DND-41 (cell line): ENCODE data around the gene KRTAP5-6.
A peak's percentile ranks its signal among the peaks of the same experiment; 100 is the strongest.

Source experiments
- ATAC-seq: fragments of 200-7000 bp; cut with Tn5 transposase; 3 replicates; pipeline ENCODE4 v1.9.1; 2021; ENCODE audit warnings: low read depth; ENCODE audit not compliant: insufficient read depth
- DNase-seq: peaks from one replicate; pipeline ENCODE4 v3.0.0-alpha.2; 2020
- H2AFZ ChIP-seq: 2 replicates; pipeline ENCODE4 v1.6.0; 2012; ENCODE audit warnings: low read depth, low read length
- H3K27ac ChIP-seq: 2 replicates; pipeline ENCODE4 v1.5.1; 2012; ENCODE audit warnings: low read length, inconsistent platforms
- H3K27me3 ChIP-seq: fragments of 200-600 bp; sonication (generic); 2 replicates; pipeline ENCODE4 v1.6.0; 2012; ENCODE audit warnings: low read length, mild to moderate bottlenecking, inconsistent platforms; ENCODE audit not compliant: insufficient read depth, poor library complexity
- H3K36me3 ChIP-seq: 2 replicates; pipeline ENCODE4 v1.5.1; 2012; ENCODE audit warnings: low read length, inconsistent platforms; ENCODE audit not compliant: insufficient read depth
- H3K4me1 ChIP-seq: 2 replicates; pipeline ENCODE4 v1.5.1; 2012; ENCODE audit warnings: mild to moderate bottlenecking, low read length; ENCODE audit not compliant: insufficient read depth
- H3K4me2 ChIP-seq: 2 replicates; pipeline ENCODE4 v1.6.0; 2012; ENCODE audit warnings: mild to moderate bottlenecking, moderate library complexity, low read length, inconsistent platforms; ENCODE audit not compliant: insufficient read depth
- H3K4me3 ChIP-seq, 2 experiments: fragments of 200-600 bp in 1 of 2; shearing (Covaris generic) in 1 of 2; 2 replicates each; pipeline ENCODE4 v1.5.1; 2012 to 2016; ENCODE audit warnings: inconsistent platforms in 2 of 2, low read length in 2 of 2, mild to moderate bottlenecking in 2 of 2, low read depth in 1 of 2, moderate library complexity in 1 of 2
- H3K79me2 ChIP-seq: 2 replicates; pipeline ENCODE4 v1.6.0; 2012; ENCODE audit warnings: low read length, inconsistent platforms; ENCODE audit not compliant: insufficient read depth
- H3K9ac ChIP-seq: 2 replicates; pipeline ENCODE4 v1.6.0; 2012; ENCODE audit warnings: low read depth, mild to moderate bottlenecking, inconsistent platforms, low read length, moderate library complexity
- H3K9me3 ChIP-seq: 2 replicates; pipeline ENCODE4 v1.5.1; 2012; ENCODE audit warnings: low read length, moderate library complexity, mild to moderate bottlenecking, inconsistent platforms; ENCODE audit not compliant: insufficient read depth, severe bottlenecking
- H4K20me1 ChIP-seq: 2 replicates; pipeline ENCODE4 v1.6.0; 2012; ENCODE audit warnings: low read length; ENCODE audit not compliant: insufficient read depth
- CTCF ChIP-seq: IDR thresholded peaks from 2 replicates; pipeline ENCODE4 v1.5.1; 2012; ENCODE audit warnings: borderline replicate concordance, low read length, moderate library complexity, mild to moderate bottlenecking; ENCODE audit not compliant: poor library complexity, severe bottlenecking; ENCODE audit errors: extremely low read depth
- EZH2 ChIP-seq: IDR thresholded peaks from 3 replicates; pipeline ENCODE4 v1.6.1; 2012; ENCODE audit warnings: borderline replicate concordance, low read depth, mild to moderate bottlenecking, moderate library complexity, low read length, inconsistent platforms; ENCODE audit not compliant: severe bottlenecking

Gene KRTAP5-6

GRCh38 chr11:1701091-1701807, 4.3 kb downstream of the KRTAP5-6 start:
- Histone ChIP-seq H2AFZ (no peak overlapping the region), H3K27ac (peak overlapping the region; percentile 86), H3K9me3 (peaks cover 24% of the 10 kb centered on the region), H3K4me1 (peaks cover 47% of the 10 kb centered on the region), H3K4me3 (peak overlapping the region in 1 of 2 experiments; percentile 28; a peak in 1 of 4 replicates), H4K20me1 (no peaks in the 10 kb centered on the region), H3K9ac (peak overlapping the region; percentile 42), H3K4me2 (no peak overlapping the region), H3K36me3 (no peaks in the 10 kb centered on the region), H3K79me2 (no peaks in the 10 kb centered on the region), H3K27me3 (no peaks in the 10 kb centered on the region)
- ATAC-seq (peak; percentile 83), DNase-seq (peak; percentile 88)
- peak; percentile 54 for TF ChIP-seq CTCF
- no peak for TF ChIP-seq EZH2

- no peak for ATAC-seq
- H3K79me2 ChIP-seq, result no peaks in the 10 kb centered on the region
- peaks cover 31% of the 10 kb centered on the region for H3K9me3 ChIP-seq
- no peak overlapping the region for H2AFZ ChIP-seq
- no peaks in the 10 kb centered on the region; the same call in 1 of the 2 replicates for H3K36me3 ChIP-seq
- no peak overlapping the region for H3K9ac ChIP-seq
- peaks cover 59% of the 10 kb centered on the region for H3K4me1 ChIP-seq
- H3K4me2 ChIP-seq, result no peak overlapping the region
- peak overlapping the region; percentile 86 for H3K27ac ChIP-seq
- H3K4me3 ChIP-seq, result no peak overlapping the region
- DNase-seq, result no peak
- no peaks in the 10 kb centered on the region for H3K27me3 ChIP-seq
- H4K20me1 ChIP-seq, result no peaks in the 10 kb centered on the region
- TF ChIP-seq EZH2 (no peak), CTCF (no peak)
Measured at GRCh38 chr11:1702506-1702905, 5.5 kb downstream of the KRTAP5-6 start.

- H3K4me1 ChIP-seq, result peaks cover 64% of the 10 kb centered on the region
- H3K36me3 ChIP-seq, result no peaks in the 10 kb centered on the region; the same call in 1 of the 2 replicates
- H3K4me3 ChIP-seq, result no peak overlapping the region; a peak in 1 of 4 replicates
- no peak overlapping the region for H3K4me2 ChIP-seq
- H2AFZ ChIP-seq, result no peak overlapping the region
- no peaks in the 10 kb centered on the region for H3K79me2 ChIP-seq
- no peak for TF ChIP-seq EZH2
- no peak for TF ChIP-seq CTCF
- no peak overlapping the region for H3K9ac ChIP-seq
- H3K27ac ChIP-seq, result peak overlapping the region; percentile 86; the same call in 1 of the 2 replicates
- no peak for ATAC-seq
- H3K27me3 ChIP-seq, result no peaks in the 10 kb centered on the region
- no peak for DNase-seq
- H4K20me1 ChIP-seq, result no peaks in the 10 kb centered on the region
- peaks cover 36% of the 10 kb centered on the region for H3K9me3 ChIP-seq
Measured at GRCh38 chr11:1703146-1703545, 6.2 kb downstream of the KRTAP5-6 start.
